Medulla oblongata (tissue), 1 donor: ENCODE data around the gene FUT6.

Experiments
- DNase-seq: peaks from one replicate; pipeline ENCODE4 v3.0.0-alpha.2; 2015; ENCODE audit errors: extremely low spot score

FUT6 gene

GRCh38 chr19:5827891-5828660 lies 11.4 kb downstream of the FUT6 start:
- DNase-seq, result peak; percentile 76

GRCh38 chr19:5827342-5827890 lies 12.1 kb downstream of the FUT6 start:
- DNase-seq, result no peak

DNA sequence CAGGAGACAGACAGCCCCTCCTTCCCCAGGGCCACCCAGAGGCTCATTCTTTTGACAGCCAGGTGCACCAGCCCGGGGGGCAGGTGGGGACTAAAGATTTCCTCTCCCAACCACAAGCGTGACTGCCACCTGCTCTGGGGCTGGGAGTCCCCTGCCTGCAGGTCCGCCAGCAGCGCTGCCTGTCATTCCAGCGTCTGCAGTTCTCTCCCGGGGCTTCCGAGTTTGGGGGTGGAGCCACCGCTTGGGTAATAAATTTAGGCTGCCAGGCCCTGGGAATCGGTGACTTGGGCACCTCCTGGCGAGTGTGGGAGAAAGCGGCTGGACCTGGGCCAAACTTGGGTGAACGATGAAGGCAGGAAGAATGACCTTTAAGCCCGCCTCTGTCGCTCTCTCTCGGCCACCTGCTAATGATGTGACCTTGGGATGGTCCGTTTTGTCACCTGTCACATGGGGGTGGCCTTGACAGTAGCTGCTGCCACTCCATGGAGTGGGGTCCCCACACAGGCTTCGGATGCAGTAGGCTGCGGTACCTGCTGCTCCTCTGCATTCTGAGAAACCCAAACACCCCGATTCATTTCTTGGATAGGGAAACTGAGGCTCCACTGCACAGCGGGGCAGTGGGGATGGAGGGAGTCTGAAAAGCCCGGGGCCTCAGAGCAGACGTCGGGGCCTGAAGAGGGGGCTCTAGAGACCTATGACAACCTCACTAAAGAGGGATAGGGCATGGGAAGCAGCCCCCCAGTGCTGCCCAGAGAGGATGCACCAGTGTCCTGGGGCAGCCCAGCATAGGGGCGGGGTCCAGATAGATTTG lies 12.8 kb downstream of the FUT6 start:
- no peak for DNase-seq

GRCh38 chr19:5825178-5825577 lies 14.3 kb downstream of the FUT6 start:
- DNase-seq, result peak; percentile 5

DNA sequence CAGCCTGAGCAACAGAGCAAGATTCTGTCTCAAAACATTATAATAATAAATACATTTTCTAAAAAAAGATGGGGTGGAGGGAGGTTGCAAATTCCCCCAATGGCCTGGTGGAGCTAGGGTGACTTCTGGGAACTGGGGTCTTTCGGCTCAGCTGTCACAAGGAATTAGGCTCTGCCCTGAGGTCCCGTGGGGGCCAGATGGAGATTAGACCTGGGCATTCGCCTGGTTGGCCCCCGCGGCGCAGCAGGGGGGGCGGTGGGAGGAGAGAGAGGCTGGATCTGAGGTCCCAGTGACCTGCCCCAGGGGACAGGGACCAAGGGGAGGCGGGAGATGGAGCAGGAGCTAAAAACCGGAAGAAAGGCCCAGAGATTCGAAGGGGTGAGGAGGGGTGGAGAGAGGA lies 14.8 kb downstream of the FUT6 start:
- no peak for DNase-seq

DNA sequence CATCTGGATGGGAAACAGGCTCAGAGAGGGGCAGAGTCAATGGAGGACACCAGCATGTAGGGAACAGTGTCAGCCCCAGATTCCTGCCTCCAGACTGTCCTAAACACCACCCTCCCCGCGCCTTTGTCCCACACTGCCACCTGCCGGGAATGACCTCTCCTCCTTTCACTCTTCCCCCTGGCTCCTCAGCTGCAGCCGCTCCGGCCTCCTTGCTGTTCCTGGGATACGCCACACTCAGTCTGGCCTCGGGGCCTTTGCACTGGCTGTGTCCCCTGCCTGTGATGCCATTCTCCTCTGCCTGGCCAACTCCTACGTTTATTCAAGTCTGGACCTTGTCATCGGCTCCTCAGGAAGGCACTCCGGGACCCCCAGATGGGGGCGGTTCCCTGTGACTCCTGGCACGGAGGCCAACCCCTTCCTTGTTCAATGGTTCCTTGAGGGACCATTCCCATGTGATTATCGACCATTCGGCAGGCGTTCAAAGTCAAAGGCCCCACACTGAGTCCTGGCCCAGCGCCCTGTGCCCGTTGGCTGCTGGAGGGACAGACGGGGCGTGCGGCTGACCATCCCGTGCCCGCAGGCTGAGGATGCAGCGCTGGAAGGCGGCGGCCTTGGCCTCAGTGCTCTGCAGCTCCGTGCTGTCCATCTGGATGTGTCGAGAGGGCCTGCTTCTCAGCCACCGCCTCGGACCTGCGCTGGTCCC lies 15.8 kb downstream of the FUT6 start:
- no peak for DNase-seq

GRCh38 chr19:5822181-5822844 lies 17.2 kb downstream of the FUT6 start:
- no peak for DNase-seq

GRCh38 chr19:5821521-5822180 lies 17.9 kb downstream of the FUT6 start:
- no peak for DNase-seq

DNA sequence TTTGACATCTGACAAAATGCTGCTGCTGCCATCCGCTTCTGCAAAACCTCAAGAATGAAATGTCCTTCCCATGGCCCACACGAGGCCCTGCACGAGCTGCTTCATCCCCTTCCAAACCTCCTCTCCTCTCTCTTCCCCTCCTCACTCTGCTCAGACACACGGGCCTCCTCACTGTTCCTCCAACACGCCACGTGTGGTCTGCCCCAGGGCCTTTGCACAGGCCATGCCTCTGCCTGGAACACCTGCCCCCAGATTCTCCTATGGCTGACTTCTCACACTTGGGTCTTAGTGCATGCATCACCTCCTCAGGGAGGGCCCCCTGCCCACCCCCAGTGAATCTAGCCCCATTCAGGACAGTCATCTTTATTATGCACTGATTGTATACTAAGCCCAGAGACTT lies 18.7 kb downstream of the FUT6 start:
- no peak for DNase-seq

GRCh38 chr19:5818594-5818993 lies 20.9 kb downstream of the FUT6 start:
- DNase-seq, result no peak

GRCh38 chr19:5817218-5817617 lies 22.3 kb downstream of the FUT6 start:
- DNase-seq, result no peak

- DNase-seq, result no peak
Observed at GRCh38 chr19:5814852-5815246, 24.7 kb downstream of the FUT6 start.

DNA sequence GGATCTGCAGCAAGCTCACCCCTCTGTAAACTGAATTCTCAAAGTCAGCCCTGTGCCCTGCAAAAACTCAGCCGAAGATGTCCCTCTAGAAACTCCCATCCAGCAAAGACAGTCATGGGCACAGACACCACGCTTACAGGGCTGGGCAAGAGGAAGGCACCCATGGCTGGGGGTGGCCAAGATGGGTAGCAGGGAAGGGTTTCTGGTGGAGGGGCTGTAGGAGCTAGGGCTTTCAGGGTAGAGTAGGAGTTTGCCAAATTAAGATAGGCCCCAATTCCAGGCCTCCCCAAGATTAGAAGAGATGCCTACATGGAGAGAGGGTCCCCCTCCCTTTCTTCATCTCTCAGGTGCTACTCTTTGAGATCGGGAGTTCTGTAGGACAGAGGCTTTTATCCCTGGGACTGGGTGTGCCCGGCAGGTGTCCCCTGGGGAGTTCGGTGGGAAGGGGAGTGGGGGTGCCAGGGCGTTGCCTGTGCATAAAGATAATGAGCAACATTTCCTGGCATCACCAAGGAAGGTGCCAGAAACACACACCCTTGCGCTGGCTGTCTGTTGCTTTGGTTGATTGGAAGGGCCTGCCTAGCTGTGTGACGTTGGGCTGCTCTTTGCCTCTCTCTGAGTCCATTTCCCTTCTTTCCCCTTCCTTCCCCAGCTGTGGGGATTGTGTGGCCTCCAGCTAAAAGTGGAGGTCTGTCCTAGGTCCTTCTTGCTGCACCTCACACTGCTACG lies 25.2 kb downstream of the FUT6 start:
- DNase-seq, result no peak

DNA sequence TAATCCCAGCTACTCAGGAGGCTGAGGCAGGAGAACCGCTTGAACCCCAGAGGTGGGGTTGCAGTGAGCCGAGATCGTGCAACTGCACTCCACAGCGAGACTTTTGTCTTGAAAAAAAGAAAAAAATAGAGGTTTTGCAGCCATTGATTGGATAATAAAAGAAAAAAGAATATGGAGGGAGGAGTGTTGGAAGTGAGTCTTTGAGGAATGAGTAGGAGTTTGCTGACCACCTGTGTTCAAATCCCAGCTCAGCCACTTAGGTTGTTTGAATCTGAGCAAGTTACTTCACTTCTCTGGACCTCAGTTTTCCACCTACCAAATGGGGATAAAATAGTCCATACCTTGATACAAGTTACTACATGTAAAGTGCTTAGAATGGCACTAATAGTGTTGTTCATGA lies 28.4 kb downstream of the FUT6 start:
- no peak for DNase-seq

DNA sequence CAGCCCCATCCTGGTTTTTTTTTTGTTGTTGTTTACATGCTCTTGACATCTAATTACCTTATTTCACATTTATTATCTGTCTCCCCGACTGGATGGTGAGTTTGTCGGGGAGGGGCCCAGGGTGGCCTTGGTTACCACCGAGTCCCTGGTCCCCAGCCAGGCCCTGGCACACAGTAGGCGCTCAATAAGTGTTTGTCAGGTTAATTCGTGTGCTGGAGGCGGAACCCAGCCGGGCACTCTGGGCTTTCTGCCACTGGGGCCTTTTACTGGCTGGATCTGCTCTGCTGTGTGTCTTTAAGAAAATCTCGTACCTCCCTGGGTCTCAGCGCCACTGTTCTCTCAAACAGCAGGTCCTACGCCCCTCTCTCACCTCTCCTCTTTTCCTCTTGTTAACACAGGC lies 30.0 kb downstream of the FUT6 start:
- DNase-seq, result no peak

GRCh38 chr19:5809053-5809452 lies 30.4 kb downstream of the FUT6 start:
- no peak for DNase-seq

DNA sequence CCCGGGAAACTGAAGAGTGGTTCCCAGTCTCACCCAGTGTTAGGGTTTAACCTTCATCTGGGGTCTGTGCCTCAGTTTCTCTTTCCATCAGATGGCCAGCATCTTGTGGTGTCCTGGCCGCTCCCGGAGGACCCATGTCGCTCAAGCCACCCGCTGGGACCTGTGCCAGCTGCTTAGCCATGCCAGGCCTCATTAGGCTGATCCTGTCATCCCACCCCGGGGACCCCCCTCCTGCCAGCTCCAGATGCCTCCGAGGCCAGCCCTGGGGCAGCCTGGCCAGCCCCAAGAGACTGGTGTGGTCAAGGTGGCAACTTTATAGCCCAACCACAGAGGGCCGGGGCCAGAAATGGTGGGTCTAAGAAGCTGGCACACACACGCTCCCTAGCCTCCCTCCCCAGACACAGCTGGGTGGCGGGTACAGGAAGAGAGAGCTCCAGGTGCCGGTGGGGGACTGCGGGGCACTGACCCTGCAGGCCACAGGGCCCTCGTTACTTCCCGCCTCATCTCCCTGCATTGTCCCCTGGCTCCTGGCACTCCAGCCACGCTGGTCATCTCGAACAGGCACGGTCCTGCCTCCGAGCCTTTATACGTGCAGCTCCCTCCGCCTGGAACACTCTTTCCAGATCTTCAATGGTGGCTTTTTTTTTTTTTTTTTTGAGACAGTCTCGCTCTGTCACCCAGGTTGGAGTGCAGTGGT lies 31.2 kb downstream of the FUT6 start:
- no peak for DNase-seq

- no peak for DNase-seq
Observed at GRCh38 chr19:5806905-5807304, 32.6 kb downstream of the FUT6 start.

- no peak for DNase-seq
Observed at GRCh38 chr19:5806133-5806489, 33.4 kb downstream of the FUT6 start.
